LNCaP clone FGC (cell line): Measurements from ENCODE around the gene PABPC1L.

Experiments used
- DNase-seq: peaks from one replicate; pipeline ENCODE4 v3.0.0-alpha.2; 2011; ENCODE audit warnings: low read depth
- H3K4me3 ChIP-seq: 2 replicates; pipeline ENCODE4 v1.5.1; 2011; ENCODE audit warnings: mild to moderate bottlenecking, low read depth, low read length, control low read depth
- TF ChIP-seq, protein P1 (sequence below): IDR thresholded peaks from 2 replicates; pipeline ENCODE4 v1.5.1; 2012; ENCODE audit warnings: mild to moderate bottlenecking; ENCODE audit not compliant: control insufficient read depth, insufficient read depth; ENCODE audit errors: extremely low read depth

The PABPC1L gene

GRCh38 chr20:44979090-44979621 is 69.3 kb downstream of the PABPC1L start:
- no peak for DNase-seq
- no peak overlapping the region; the same call in 1 of the 2 replicates for H3K4me3 ChIP-seq
- TF ChIP-seq, protein P1, sequence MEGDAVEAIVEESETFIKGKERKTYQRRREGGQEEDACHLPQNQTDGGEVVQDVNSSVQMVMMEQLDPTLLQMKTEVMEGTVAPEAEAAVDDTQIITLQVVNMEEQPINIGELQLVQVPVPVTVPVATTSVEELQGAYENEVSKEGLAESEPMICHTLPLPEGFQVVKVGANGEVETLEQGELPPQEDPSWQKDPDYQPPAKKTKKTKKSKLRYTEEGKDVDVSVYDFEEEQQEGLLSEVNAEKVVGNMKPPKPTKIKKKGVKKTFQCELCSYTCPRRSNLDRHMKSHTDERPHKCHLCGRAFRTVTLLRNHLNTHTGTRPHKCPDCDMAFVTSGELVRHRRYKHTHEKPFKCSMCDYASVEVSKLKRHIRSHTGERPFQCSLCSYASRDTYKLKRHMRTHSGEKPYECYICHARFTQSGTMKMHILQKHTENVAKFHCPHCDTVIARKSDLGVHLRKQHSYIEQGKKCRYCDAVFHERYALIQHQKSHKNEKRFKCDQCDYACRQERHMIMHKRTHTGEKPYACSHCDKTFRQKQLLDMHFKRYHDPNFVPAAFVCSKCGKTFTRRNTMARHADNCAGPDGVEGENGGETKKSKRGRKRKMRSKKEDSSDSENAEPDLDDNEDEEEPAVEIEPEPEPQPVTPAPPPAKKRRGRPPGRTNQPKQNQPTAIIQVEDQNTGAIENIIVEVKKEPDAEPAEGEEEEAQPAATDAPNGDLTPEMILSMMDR: no peak

DNA sequence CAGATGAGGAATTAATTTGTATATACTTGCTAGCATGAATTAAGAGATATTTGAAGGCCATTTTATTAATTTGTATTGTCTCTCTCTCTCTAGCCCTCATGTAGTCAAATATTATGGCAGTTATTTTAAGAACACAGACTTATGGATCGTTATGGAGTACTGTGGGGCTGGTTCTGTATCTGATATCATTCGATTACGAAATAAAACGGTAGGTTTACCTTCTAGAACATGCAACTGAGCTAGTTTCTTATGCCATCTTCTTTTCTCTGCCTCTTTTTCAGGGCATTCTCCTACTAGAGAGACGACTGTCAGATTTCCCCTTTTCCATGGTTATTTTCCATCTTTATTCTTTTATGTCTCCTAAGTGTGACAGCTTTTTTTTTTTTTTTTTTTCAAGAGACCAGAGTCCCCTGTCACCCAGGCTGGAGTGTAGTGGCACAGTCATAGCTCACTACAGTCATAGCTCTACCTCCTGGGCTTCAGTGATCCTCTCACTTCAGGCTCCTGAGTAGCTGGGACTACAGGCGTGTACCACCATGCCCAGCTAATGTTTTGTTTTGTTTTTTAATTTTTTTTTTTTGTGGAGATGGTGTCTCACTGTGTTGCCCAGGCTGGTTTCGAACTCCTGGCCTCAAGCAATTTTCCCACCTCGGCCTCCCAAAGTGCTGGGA is 72.0 kb downstream of the PABPC1L start:
- TF ChIP-seq, protein P1: no peak
- H3K4me3 ChIP-seq: no peak overlapping the region
- no peak for DNase-seq

GRCh38 chr20:44983093-44983674 is 73.3 kb downstream of the PABPC1L start:
- DNase-seq: no peak
- H3K4me3 ChIP-seq: no peak overlapping the region
- TF ChIP-seq, protein P1: no peak

DNA sequence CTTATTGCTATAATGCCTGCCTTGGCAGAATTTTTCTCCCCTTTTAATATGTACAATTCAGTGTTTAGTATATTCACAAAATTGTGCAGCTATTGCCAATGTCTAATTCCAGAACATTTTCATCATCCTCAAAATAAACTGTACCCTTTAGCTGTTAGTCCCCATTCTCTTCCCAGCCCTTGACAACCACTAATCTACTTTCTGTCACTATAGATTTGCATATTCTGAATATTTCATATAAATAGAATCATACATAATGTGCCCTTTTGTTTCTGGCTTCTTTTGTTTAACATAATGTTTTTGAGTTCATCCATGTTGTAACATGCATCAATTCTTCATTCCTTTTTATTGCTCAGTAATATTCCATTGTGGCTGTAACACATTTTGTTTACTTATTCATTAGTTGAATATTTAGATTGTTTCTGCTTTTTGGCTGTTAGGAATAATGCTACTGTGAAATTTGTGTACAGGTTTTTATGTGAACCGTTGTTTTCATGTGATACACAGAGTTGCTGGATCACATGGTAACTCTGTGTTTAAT is 78.8 kb downstream of the PABPC1L start:
- TF ChIP-seq, protein P1: no peak
- DNase-seq: no peak

More for the DNA sequence above, 78.8 kb downstream of the PABPC1L start:
- H3K4me3 ChIP-seq: no peak overlapping the region
